ENCODE measurements around the gene RBM3.
"Not testable (repeated sequence)": the region's sequence is repeated elsewhere in the genome, so short reads cannot be mapped to it uniquely, and the experiment has no call there.

The RBM3 gene

GRCh38 chrX:48574270-48575266 is at the start of gene RBM3:
RBM3 (plus strand) TSS chrX:48574484; CDS start chrX:48575181, 697 bp downstream.
- DNase-seq (ENCODE audit: low spot score): peak; percentile 94

DNA sequence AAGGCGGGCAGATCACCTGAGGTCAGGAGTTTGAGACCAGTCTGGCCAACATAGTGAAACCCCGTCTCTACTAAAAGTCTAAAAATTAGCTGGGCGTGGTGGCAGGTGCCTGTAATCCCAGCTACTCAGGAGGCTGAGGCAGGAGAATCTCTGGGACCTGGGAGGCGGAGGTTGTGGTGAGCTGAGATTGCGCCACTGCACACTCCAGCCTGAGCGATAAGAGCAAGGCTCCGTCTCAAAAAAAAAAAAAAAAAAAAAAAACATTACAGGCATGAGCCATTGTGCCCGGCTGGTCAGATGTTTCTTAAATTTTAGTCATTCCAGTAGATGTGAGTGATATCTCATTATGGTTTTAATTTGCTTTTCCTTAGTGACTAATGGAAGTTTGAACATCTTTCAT is 48.4 kb upstream of the RBM3 start:
- DNase-seq (ENCODE audit: low spot score): not testable (repeated sequence)

- DNase-seq (ENCODE audit: low spot score): no peak
Observed at GRCh38 chrX:48530736-48531135, 43.5 kb upstream of the RBM3 start.

DNA sequence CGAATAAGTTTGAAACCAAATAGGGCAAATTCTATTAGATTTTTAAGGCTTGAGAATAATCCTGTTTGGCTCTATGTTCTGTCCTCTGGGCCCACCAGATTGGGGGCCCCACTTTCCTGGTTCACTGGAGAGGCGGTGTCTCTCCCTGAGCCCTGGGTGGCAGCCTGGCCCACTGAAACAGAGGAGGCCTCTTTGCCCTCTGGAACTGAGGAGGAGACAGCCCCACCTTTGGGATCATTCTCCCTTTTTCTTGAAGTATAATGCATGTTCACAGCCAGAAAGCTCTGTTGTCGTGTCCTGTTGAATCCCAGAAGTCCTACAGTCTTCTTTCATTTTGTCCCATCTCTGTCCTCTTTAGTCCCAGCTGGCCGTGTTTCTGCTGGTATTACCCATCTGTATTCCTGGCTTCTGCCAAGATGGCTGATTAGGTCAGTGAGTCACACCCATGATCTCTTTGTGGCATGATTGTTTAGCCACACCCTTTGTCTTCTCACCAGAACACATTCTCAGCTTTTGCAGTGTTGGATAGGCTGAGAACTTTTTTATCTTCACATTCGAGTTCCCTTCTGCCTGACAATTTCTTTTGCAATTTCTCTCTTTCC is 42.8 kb upstream of the RBM3 start:
- no peak for DNase-seq (ENCODE audit: low spot score)

GRCh38 chrX:48532161-48532560 is 42.1 kb upstream of the RBM3 start:
- no peak for DNase-seq (ENCODE audit: low spot score)

GRCh38 chrX:48533165-48533564 is 41.1 kb upstream of the RBM3 start:
- DNase-seq (ENCODE audit: low spot score): no peak

DNA sequence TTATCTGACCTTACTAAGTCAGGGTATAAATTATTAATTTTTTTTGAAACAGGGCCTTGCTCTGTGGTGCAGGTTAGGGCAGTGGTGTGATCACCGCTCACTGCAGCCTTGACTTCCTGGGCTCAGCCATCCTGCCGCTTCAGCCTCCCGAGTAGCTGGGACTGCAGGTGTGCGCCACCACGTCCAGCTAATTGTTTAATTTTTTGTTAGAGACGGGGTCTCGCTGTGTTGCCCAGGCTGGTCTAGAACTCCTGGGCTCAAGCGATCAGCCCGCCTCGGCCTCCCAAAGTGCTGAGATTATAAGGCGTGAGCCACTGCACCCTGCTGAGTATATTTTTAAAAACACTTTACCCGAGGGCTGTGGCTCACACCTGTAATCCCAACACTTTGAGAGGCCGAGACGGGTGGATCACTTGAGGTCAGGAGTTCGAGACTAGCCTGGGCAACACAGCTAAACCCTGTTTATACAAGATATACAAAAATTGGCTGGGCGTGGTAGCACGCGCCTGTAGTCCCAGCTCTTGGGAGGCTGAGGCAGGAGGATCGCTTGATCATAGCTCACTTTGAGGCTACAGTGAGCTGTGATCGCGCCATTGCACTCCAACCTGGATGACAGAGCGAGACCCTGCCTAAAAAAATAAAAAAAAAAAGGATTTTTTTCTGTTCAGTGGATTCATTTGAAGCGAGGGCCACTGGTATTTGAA is 35.5 kb upstream of the RBM3 start:
- DNase-seq (ENCODE audit: low spot score): no peak

DNA sequence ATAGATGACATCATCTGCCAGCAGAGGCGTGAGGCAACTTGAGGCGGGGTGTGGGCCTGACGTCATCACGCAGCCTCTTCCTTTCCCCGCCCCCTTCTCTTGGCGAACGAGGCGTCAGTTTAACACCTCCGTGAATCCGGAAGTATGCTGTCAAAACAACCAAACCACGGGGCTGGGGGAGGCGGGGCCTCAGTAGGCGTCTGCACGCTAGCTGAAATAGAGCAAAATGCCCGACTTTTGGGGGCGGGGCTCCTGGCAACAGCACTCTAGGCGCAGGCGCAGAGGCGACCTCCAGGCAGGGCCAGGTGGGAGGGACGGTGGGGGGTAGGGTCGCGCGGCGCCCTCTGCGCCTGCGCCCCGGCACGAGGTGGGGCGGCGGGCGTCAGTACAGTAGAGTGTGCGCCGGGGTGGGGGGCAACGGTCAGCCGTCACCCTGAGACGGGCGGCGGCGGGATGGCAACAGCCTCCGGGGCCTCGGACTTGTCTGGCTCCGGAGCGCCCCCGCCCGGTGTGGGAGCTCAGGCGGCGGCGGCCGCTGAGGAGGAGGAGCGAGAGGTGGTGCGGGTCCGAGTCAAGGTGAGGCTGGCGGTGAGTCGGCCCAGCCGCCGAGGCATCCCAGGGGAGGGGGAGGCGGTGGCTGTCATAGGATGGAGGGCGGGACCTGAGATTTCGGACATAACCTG is 34.8 kb upstream of the RBM3 start, which contains the start of gene TBC1D25:
TBC1D25 (plus strand) TSS at position 370 of the 683 bp plus-strand sequence; CDS start at position 454, 84 bp downstream.
- DNase-seq (ENCODE audit: low spot score): peak; percentile 98

DNA sequence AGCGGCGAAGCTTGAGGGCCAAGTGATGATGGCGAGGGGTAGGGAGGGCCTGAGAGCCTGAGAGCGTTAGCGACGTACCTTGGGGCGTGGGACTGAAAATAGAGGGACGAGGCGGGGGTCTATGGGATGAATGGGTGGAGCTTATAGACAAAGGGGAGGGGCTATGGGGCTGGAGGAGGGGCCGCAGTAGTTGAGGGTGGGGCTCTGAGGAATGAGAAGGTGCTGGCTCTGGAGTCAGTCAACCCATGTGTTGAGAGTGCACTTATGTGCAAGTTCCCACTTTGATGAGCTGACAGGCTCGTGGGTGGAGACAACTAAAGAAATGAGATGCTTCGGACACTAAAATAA is 34.3 kb upstream of the RBM3 start:
- DNase-seq (ENCODE audit: low spot score): peak; percentile 44

DNA sequence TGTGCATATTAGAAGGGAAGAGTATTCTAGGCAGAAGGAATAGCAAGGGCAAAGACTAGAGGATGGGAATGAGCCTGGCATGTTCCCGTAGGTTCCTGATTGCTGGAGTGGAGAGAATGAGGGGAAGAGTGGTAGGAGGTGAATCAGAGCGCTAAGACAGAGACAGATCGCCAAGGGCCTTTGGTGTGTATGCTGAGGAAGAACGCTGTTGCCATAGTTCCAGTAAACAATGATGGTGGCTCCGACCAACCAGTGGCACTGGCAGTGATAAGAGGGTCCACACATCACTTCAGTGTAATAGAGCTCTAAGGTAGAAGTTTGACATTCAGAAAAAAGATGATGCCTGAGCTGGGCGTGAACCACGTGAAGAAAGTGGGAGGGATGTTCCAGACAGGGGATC is 33.8 kb upstream of the RBM3 start:
- DNase-seq (ENCODE audit: low spot score): no peak

DNA sequence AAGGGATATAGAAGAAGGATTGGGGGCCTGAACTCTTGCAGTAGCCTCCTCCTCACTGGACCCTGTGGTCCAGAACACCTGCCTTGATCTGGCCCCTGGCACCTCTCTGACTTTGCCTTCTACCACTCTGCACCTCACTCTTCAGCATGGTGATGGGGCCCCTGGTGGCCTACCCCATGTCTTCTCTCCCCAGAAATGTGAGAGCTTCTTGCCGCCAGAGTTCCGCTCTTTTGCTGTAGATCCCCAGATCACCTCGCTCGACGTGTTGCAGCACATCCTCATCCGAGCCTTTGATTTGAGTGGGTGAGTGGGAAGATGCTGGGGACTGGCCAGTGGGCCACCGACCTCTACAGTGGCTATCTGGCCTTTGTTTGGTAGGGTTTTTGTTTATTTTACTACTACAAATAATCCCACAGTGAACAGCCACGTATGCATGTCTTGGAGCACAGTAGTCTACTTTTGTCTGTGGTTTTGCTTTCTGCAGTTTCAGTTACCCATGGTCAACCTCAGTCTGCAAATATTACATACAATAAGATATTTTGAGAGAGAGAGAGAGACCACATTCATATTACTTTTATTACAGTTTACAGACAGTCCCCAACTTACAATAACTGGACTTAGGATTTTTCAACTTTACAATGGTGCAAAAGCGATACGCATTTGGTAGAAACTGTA is 33.0 kb upstream of the RBM3 start:
- DNase-seq (ENCODE audit: low spot score): no peak

- DNase-seq (ENCODE audit: low spot score): no peak
Observed at GRCh38 chrX:48548871-48549270, 25.4 kb upstream of the RBM3 start.

- not testable (repeated sequence) for DNase-seq (ENCODE audit: low spot score)
Observed at GRCh38 chrX:48555731-48556325, 18.5 kb upstream of the RBM3 start.

GRCh38 chrX:48558271-48558670 is 16.0 kb upstream of the RBM3 start:
- no peak for DNase-seq (ENCODE audit: low spot score)

DNA sequence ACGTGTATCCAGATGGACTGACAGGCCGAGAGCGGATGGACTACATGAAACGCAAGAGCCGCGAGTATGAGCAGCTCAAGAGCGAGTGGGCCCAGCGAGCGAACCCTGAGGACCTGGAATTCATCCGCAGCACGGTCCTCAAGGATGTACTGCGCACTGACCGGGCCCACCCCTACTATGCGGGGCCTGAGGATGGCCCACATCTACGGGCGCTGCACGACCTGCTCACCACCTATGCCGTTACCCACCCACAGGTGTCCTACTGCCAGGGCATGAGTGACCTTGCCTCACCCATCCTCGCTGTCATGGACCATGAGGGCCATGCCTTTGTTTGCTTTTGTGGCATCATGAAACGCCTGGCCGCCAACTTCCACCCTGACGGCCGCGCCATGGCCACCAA is 14.6 kb upstream of the RBM3 start:
- DNase-seq (ENCODE audit: low spot score): no peak

DNA sequence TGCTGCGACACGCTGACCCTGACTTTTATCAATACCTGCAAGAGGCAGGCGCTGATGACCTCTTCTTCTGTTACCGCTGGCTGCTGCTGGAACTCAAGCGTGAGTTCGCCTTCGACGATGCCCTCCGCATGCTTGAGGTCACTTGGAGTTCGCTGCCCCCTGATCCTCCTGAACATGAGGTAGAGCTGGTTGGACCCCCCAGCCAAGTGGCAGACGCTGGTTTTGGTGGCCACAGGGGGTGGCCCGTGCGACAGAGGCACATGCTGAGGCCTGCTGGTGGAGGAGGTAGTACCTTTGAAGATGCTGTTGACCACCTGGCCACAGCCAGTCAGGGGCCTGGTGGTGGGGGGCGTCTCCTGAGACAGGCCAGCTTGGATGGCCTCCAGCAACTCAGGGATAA is 14.2 kb upstream of the RBM3 start:
- DNase-seq (ENCODE audit: low spot score): no peak

DNA sequence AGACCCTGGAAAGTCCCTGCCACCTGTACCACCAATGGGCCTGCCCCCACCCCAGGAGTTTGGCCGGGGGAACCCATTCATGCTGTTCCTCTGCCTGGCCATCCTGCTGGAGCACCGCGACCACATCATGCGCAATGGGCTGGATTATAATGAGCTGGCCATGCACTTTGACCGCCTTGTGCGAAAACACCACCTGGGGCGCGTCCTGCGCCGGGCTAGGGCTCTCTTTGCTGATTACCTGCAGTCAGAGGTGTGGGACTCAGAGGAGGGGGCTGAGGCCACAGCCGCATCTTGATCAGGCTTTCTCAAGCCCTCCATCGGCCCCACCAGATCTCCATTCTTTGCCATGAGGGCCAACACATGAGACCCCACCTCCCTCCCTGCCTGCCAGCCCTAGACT is 13.6 kb upstream of the RBM3 start:
- DNase-seq (ENCODE audit: low spot score): no peak

- no peak for DNase-seq (ENCODE audit: low spot score)
Observed at GRCh38 chrX:48569958-48570357, 4.3 kb upstream of the RBM3 start.

GRCh38 chrX:48573690-48574269 is 504 bp upstream of the RBM3 start:
- no peak for DNase-seq (ENCODE audit: low spot score)

DNA sequence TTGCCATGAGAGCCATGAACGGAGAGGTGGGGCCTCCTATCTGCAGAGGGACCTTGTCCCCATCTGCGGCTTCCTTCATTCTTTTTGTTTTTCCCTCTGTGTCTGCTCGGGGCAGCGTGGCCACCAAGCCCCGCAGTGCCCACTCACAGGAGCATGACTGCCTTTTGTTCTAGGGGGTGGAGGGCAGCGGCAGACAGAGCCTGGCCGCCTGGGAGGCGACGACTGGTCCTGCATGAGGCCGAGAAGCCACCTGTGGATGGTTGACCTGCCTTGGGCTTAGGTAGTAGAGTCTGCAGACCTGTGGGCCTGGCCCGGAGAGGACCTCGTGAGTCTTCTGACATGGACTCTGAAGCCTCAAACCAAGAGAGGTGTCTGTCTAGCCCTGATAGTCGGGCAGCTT is 1.4 kb downstream of the RBM3 start:
- DNase-seq (ENCODE audit: low spot score): no peak

DNA sequence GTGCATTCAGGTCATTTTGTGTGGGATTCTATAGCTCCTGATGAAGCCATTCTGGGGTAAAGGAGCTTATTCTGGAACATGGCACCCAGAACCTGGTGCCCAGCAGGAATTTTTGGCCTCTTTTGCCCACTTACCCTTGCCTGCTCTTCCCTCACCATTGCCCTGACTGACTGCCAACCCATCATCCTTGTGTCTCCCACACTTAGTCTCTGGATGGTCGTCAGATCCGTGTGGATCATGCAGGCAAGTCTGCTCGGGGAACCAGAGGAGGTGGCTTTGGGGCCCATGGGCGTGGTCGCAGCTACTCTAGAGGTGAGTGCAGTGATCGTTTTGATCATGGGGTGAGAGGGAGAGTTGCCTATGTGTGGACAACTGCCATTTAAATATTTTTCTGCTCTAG is 1.8 kb downstream of the RBM3 start:
- DNase-seq (ENCODE audit: low spot score): no peak
